Lung (tissue), 12 donors: ENCODE measurements around the gene CAMK2D. TPM values are rescaled to one million over a fixed set of nuclear protein-coding genes. Genes with fewer than 3 reads are reported as not detected.

Source experiments
- ATAC-seq: fragments of 200-7000 bp; cut with Tn5 transposase; one replicate; pipeline ENCODE4 v1.9.1; 2020; ENCODE audit warnings: moderate number of reproducible peaks; ENCODE audit not compliant: insufficient read depth, low FRiP score
- DNase-seq, 3 donors: peaks; one replicate each; pipeline ENCODE4 v3.0.0-alpha.2; 2013 to 2017
- H3K27ac ChIP-seq, 2 donors: one replicate each; pipeline ENCODE4 v1.5.1; 2013; ENCODE audit warnings: mild to moderate bottlenecking in 2 of 2, moderate library complexity in 2 of 2, control low read depth in 1 of 2, inconsistent platforms in 1 of 2, low read depth in 1 of 2, low read length in 1 of 2
- H3K27me3 ChIP-seq, 3 donors: one replicate each; pipeline ENCODE4 v1.5.1; 2013; ENCODE audit warnings: low read length in 2 of 3; ENCODE audit not compliant: control insufficient read depth in 3 of 3, insufficient read depth in 3 of 3
- H3K36me3 ChIP-seq, 4 donors: one replicate each; pipeline ENCODE4 v1.5.1; 2013; ENCODE audit warnings: low read length in 4 of 4, mild to moderate bottlenecking in 1 of 4, moderate library complexity in 1 of 4; ENCODE audit not compliant: control insufficient read depth in 4 of 4, insufficient read depth in 4 of 4
- H3K4me1 ChIP-seq, 5 donors: one replicate each; pipeline ENCODE4 v1.5.1; 2013; ENCODE audit warnings: low read length in 5 of 5, mild to moderate bottlenecking in 2 of 5, moderate library complexity in 1 of 5; ENCODE audit not compliant: control insufficient read depth in 5 of 5, insufficient read depth in 5 of 5
- H3K4me3 ChIP-seq: one replicate; pipeline ENCODE4 v1.5.1; 2013; ENCODE audit warnings: mild to moderate bottlenecking, control low read depth, moderate library complexity
- H3K9ac ChIP-seq, 2 donors: one replicate each; pipeline ENCODE4 v1.5.1; 2013; ENCODE audit warnings: low read length in 2 of 2, control low read depth in 1 of 2; ENCODE audit not compliant: insufficient read depth in 1 of 2
- H3K9me3 ChIP-seq, 4 donors: one replicate each; pipeline ENCODE4 v1.5.1; 2013; ENCODE audit warnings: low read length in 3 of 4, mild to moderate bottlenecking in 1 of 4, moderate library complexity in 1 of 4; ENCODE audit not compliant: control insufficient read depth in 4 of 4, insufficient read depth in 3 of 4
- CTCF ChIP-seq: IDR thresholded peaks from 2 replicates; pipeline ENCODE4 v1.5.1; 2012; ENCODE audit warnings: mild to moderate bottlenecking; ENCODE audit errors: control extremely low read depth, extremely low read depth
- WGBS, 2 donors: extraction: QIAGEN DNeasy Blood & Tissue Kit; methylation state at CpG; one replicate each; pipeline ENCODE4 v1.1.7; 2013; 5-methylcytosine and 5-hydroxymethylcytosine counted together
- polyA plus RNA-seq, 2 donors: library from polyadenylated mRNA; stranded (reverse); fragments of 200-250 nt; gene quantifications; one replicate each; pipeline ENCODE4 v1.2.1, GENCODE V29; 2013
- total RNA-seq, 2 donors: library from RNA; depleted of rRNA in 1 of 2; stranded (reverse); fragments of >200 nt in 1 of 2; gene quantifications; one replicate each; pipeline ENCODE4 v1.2.1, GENCODE V29; 2014 to 2021
- donor health status: control.
- donor health status: control.
- donor health status: Bipolar disorder and iron deficiency.
- donor health status: healthy.
- donor health status: DM: yes; HTN: yes; CAD: no.

Gene CAMK2D
- total and polyA plus RNA-seq, 4 donors = 11.9 to 98.2 (median 36.6) TPM

DNA sequence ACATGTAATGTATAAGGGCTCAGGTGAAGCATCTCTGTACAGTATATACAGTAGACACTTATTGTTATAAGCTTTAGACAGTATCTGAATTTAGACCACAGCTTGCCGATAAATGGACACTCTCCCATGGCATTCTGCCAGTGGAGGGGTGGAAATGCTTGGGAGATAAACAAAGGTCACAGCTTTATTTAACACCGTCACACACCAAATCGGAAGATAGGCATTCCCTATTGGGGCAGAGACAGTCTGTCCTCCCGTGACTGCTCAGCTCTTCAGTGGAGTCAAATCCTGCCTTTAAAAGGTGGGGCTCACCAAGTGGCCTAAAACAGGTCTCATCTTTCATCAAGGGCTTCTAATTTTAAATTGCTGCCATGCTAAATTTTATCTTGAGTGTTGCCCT lies 178.8 kb downstream of the CAMK2D start:
- H3K9ac ChIP-seq = no peak overlapping the region
- TF ChIP-seq CTCF = no peak
- no peak for ATAC-seq
- no peaks in the 10 kb centered on the region for H3K36me3 ChIP-seq
- peaks cover 0 to 17% (median 0%) of the 10 kb centered on the region in 5 donors for H3K4me1 ChIP-seq
- WGBS, 2 donors = 72 to 78% methylated on average over 4 of the region's 4 CpGs
- DNase-seq = no peak
- no peaks in the 10 kb centered on the region for H3K27me3 ChIP-seq
- H3K27ac ChIP-seq = no peak overlapping the region
- H3K9me3 ChIP-seq = no peaks in the 10 kb centered on the region
- no peak overlapping the region for H3K4me3 ChIP-seq

- no peak overlapping the region for H3K4me3 ChIP-seq
- no peaks in the 10 kb centered on the region for H3K36me3 ChIP-seq
- DNase-seq = no peak
- no peak for TF ChIP-seq CTCF
- 86 to 93% methylated on average over 1 of the region's 1 CpG for WGBS, 2 donors
- no peak overlapping the region for H3K27ac ChIP-seq
- H3K27me3 ChIP-seq = no peaks in the 10 kb centered on the region
- no peak overlapping the region for H3K9ac ChIP-seq
- H3K4me1 ChIP-seq = peaks cover 0 to 13% (median 11%) of the 10 kb centered on the region in 5 donors
- no peak for ATAC-seq
- no peaks in the 10 kb centered on the region for H3K9me3 ChIP-seq
These were observed 182.2 kb downstream of the CAMK2D start for GRCh38 chr4:113579360-113579759.

- 83 to 91% methylated on average over 5 of the region's 5 CpGs for WGBS, 2 donors
- no peak for ATAC-seq
- no peak overlapping the region for H3K9ac ChIP-seq
- H3K36me3 ChIP-seq = peaks cover 0 to 2% (median 0%) of the 10 kb centered on the region in 4 donors
- no peak overlapping the region for H3K27ac ChIP-seq
- no peaks in the 10 kb centered on the region for H3K9me3 ChIP-seq
- H3K4me1 ChIP-seq = peaks cover 0 to 20% (median 12%) of the 10 kb centered on the region in 5 donors
- TF ChIP-seq CTCF = no peak
- H3K4me3 ChIP-seq = no peak overlapping the region
- no peak for DNase-seq
- no peaks in the 10 kb centered on the region for H3K27me3 ChIP-seq
These were observed 184.4 kb downstream of the CAMK2D start for GRCh38 chr4:113576947-113577678.

DNA sequence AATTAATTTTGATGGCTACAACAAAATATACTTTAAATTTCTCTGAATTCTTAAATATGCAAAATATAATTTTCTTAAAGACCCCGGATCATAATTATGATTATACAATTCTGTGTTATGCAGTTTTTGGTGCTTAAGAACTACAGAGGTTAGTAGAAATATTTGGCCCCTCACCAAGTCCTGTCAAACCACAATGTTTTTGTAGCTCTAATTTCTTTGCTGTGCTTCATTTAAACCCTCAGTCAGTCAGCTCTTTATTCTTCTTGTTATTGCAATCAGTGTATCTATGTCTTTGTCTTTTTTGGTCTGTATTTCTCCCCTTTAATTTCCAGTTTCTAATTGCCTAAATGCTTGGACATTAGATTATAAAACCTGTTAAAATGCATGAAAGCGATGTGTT lies 186.1 kb downstream of the CAMK2D start:
- ATAC-seq = no peak
- peak in 2 of 3 donors; percentile 68 to 70 for DNase-seq
- WGBS, 2 donors = 68 to 72% methylated on average over 2 of the region's 2 CpGs
- Histone ChIP-seq H3K36me3 (peaks cover 0 to 2% (median 0%) of the 10 kb centered on the region in 4 donors), H3K4me3 (no peak overlapping the region), H3K9ac (no peak overlapping the region), H3K9me3 (no peaks in the 10 kb centered on the region), H3K4me1 (peaks cover 0 to 20% (median 12%) of the 10 kb centered on the region in 5 donors), H3K27ac (peak overlapping the region in 1 of 2 donors; percentile 21), H3K27me3 (no peaks in the 10 kb centered on the region)
- no peak for TF ChIP-seq CTCF
